Right lobe of liver (tissue), 6 donors: ENCODE measurements around the gene MMRN2. TPM values are rescaled to one million over a fixed set of nuclear protein-coding genes. Genes with fewer than 3 reads are reported as not detected.

Experiments used
- ATAC-seq, 4 donors: fragments of 200-7000 bp; cut with Tn5 transposase; one replicate each; pipeline ENCODE4 v1.9.1; 2020; ENCODE audit warnings: mild to moderate bottlenecking in 4 of 4, moderate library complexity in 4 of 4
- DNase-seq, 3 donors: peaks; one replicate each; pipeline ENCODE4 v3.0.0-alpha.2; 2020
- H3K27ac ChIP-seq, 3 donors: fragments of 200-600 bp; one replicate each; pipeline ENCODE4 v1.8.0; 2022
- H3K27me3 ChIP-seq, 2 donors: fragments of 200-600 bp; one replicate each; pipeline ENCODE4 v1.8.0; 2022
- H3K36me3 ChIP-seq, 4 donors: fragments of 200-600 bp; sonication (generic) in 1 of 4; one replicate each; pipeline versions ENCODE4 v1.5.1 to v1.8.0; 2017 to 2022; ENCODE audit warnings: control low read depth in 1 of 4
- H3K4me1 ChIP-seq, 4 donors: fragments of 200-600 bp; sonication (generic) in 1 of 4; one replicate each; pipeline versions ENCODE4 v1.5.1 to v1.8.0; 2017 to 2022; ENCODE audit warnings: control low read depth in 1 of 4
- H3K4me3 ChIP-seq, 3 donors: fragments of 200-600 bp; one replicate each; pipeline ENCODE4 v1.8.0; 2022
- H3K9me3 ChIP-seq, 4 donors: fragments of 200-600 bp; sonication (generic) in 1 of 4; one replicate each; pipeline versions ENCODE4 v1.5.1 to v1.8.0; 2017 to 2022; ENCODE audit warnings: control low read depth in 1 of 4
- CTCF ChIP-seq, 4 donors: fragments of 200-600 bp in 3 of 4; fragments of 450-650 bp in 1 of 4; IDR thresholded peaks; one replicate each; pipeline versions ENCODE4 v1.5.1 to v1.8.0; 2016 to 2022; ENCODE audit warnings: antibody characterized with exemption in 4 of 4, mild to moderate bottlenecking in 2 of 4
- POLR2A ChIP-seq: fragments of 450-650 bp; IDR thresholded peaks from one replicate; pipeline ENCODE4 v1.6.1; 2017; ENCODE audit warnings: antibody characterized with exemption, mild to moderate bottlenecking
- WGBS: methylation state at CpG from one replicate; pipeline ENCODE4 v1.1.6; 2018; ENCODE audit warnings: low coverage, low lambda C conversion rate; ENCODE audit not compliant: insufficient coverage; ENCODE audit errors: missing lambda C conversion rate; 5-methylcytosine and 5-hydroxymethylcytosine counted together
- intact Hi-C, 2 donors: fragments of 100-400 bp; cut with DNase I; formaldehyde crosslinking; loops; one replicate each; pipeline versions ENCODE4 v1.11.2 to v1.14.1; 2022
- total RNA-seq, 6 experiments: library from RNA; depleted of rRNA in 2 of 6; stranded (reverse); fragments of >200 nt in 2 of 6; fragmentation: NEBNext Ultra II Directional in 3 of 6; extraction: Animal tissue kit (Norgen Biotek cat#: 25700) in 3 of 6; gene quantifications; one replicate each; pipeline versions ENCODE4 v1.1.0 to v1.2.4, GENCODE V29; 2016 to 2023
- donor health status: DM: no; HTN: yes; CAD: no.
- donor health status: DM: no; HTN: no; CAD: no.
- donor health status: DM: no; HTN: no; CAD: no.
- donor health status: DM: no; HTN: yes; CAD: no.
- donor health status: DM: no; HTN: yes; CAD: no.

Gene MMRN2
- total RNA-seq, 6 experiments from 2014 or later, result 6.2 to 11.8 (median 9.1) TPM

DNA sequence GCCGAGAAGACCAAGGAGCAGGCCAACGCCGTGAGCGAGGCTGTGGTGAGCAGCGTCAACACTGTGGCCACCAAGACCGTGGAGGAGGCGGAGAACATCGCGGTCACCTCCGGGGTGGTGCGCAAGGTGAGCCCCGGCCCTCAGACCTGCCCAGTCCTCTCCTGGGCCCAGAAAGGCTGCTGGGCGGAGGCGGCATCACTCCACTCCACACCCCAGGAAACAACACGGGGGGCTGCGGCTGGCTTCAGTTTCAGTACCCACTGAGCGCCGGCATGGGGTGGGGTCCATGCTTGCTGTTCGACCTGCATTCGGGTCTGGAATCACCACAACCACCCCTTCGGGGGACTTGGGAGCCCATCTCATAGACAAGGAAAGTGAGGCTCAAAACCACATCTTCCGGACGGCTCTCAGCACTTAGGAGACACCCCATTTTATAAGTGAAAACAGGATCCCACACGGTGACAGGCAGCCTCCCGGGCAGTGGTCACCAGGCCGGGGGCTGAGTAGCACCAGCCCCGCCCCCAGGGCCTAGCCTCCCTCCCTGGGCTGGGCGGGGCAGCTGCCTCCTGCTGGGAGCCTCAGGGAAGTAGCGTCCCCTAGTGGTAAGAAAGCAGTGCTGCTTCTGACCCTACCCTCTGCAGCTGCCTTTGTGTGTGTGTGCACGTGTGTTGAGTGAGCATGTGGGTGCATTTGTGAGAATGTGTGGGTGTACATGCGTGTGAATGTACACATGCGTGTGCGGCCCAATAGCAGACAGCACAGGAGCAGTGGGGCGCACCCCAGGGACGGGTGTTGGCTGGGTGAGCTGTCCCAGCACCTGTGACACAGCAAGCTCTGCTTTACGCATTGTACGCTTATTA is 2.8 kb upstream of the MMRN2 start:
- H3K27me3 ChIP-seq, result no peaks in the 10 kb centered on the region
- no peaks in the 10 kb centered on the region for H3K36me3 ChIP-seq
- DNase-seq (peak in 2 of 3 donors; percentile 49 to 57), ATAC-seq (peak; percentile 65 to 81 (median 72))
- no peak overlapping the region for H3K27ac ChIP-seq
- H3K9me3 ChIP-seq, result no peaks in the 10 kb centered on the region
- TF ChIP-seq CTCF (IDR thresholded peaks at IDR 0.05), result peak; percentile 75 to 88 (median 86)
- TF ChIP-seq POLR2A, result no peak
- H3K4me3 ChIP-seq, result no peak overlapping the region
- 43% methylated on average over 8 of the region's 37 CpGs for WGBS
- intact Hi-C loops, result no loop called here
- peaks cover 0 to 5% (median 2%) of the 10 kb centered on the region in 4 donors for H3K4me1 ChIP-seq

GRCh38 chr10:86959737-86960002 is 2.3 kb upstream of the MMRN2 start:
- no peak overlapping the region for H3K27ac ChIP-seq
- H3K4me1 ChIP-seq, result peaks cover 0 to 5% (median 2%) of the 10 kb centered on the region in 4 donors
- no peaks in the 10 kb centered on the region for H3K27me3 ChIP-seq
- no CpG with 5 or more reads among the region's 2 CpGs for WGBS
- TF ChIP-seq POLR2A (no peak), CTCF (IDR thresholded peaks at IDR 0.05) (no peak)
- intact Hi-C loops, result no loop called here
- H3K36me3 ChIP-seq, result no peaks in the 10 kb centered on the region
- ATAC-seq, result no peak
- DNase-seq, result no peak
- H3K4me3 ChIP-seq, result no peak overlapping the region
- no peaks in the 10 kb centered on the region for H3K9me3 ChIP-seq

- no peak for TF ChIP-seq CTCF (IDR thresholded peaks at IDR 0.05)
- TF ChIP-seq POLR2A, result no peak
- Histone ChIP-seq H3K4me1 (peaks cover 0 to 5% (median 2%) of the 10 kb centered on the region in 4 donors), H3K36me3 (no peaks in the 10 kb centered on the region), H3K9me3 (no peaks in the 10 kb centered on the region), H3K27me3 (no peaks in the 10 kb centered on the region), H3K4me3 (no peak overlapping the region), H3K27ac (peak overlapping the region in 2 of 3 donors; percentile 38 to 57)
- peak in 2 of 3 donors; percentile 50 to 53 for DNase-seq
- intact Hi-C loops, result no loop called here
- WGBS, result 47% methylated on average over 5 of the region's 16 CpGs
- peak; percentile 32 to 65 (median 50) for ATAC-seq
Observed at GRCh38 chr10:86958901-86959736, 1.7 kb upstream of the MMRN2 start.

- peak within 1 kb of the TSS in 2 of 3 donors; percentile 16 to 24 for H3K4me3 ChIP-seq
- no peaks in the 10 kb centered on the region for H3K9me3 ChIP-seq
- H3K36me3 ChIP-seq, result no peaks in the 10 kb centered on the region
- 43% methylated on average over 5 of the region's 22 CpGs for WGBS
- peak within 1 kb of the TSS in 2 of 3 donors; percentile 57 to 75 for H3K27ac ChIP-seq
- intact Hi-C loops, result no loop called here
- H3K4me1 ChIP-seq, result peaks cover 0 to 9% (median 4%) of the 10 kb centered on the region in 4 donors
- H3K27me3 ChIP-seq, result no peaks in the 10 kb centered on the region
- ATAC-seq (peak; percentile 6 to 21 (median 14)), DNase-seq (peak in 1 of 3 donors; percentile 61)
- TF ChIP-seq POLR2A, result no peak
- TF ChIP-seq CTCF (IDR thresholded peaks at IDR 0.05), result no peak
Observed at GRCh38 chr10:86958116-86958900, 893 bp upstream of the MMRN2 start, which contains the start of gene SNCG. SNCG (plus strand) TSS chr10:86958599; CDS start chr10:86958698, 99 bp downstream.
